WERI-Rb-1 (cell line): Measurements from ENCODE around the gene SMYD2.

Experiments
- DNase-seq: peaks from one replicate; pipeline ENCODE4 v3.0.0-alpha.2; 2020
- H3K27ac ChIP-seq: fragments of 250-450 bp; sonication (Bioruptor Pico); 2 replicates; pipeline ENCODE4 v1.5.1; 2020; ENCODE audit warnings: mild to moderate bottlenecking, moderate library complexity
- H3K27me3 ChIP-seq: fragments of 250-450 bp; sonication (Bioruptor Pico); 2 replicates; pipeline ENCODE4 v1.5.1; 2021; ENCODE audit warnings: mild to moderate bottlenecking, low read depth, moderate library complexity; ENCODE audit not compliant: insufficient read depth, severe bottlenecking
- H3K36me3 ChIP-seq: fragments of 250-450 bp; sonication (Bioruptor Pico); 2 replicates; pipeline ENCODE4 v1.5.1; 2020; ENCODE audit warnings: mild to moderate bottlenecking, moderate library complexity
- H3K4me3 ChIP-seq: 2 replicates; pipeline ENCODE4 v1.5.1; 2011; ENCODE audit warnings: low read depth, mild to moderate bottlenecking, control low read depth, low read length
- H3K9me3 ChIP-seq: fragments of 250-450 bp; sonication (Bioruptor Pico); 2 replicates; pipeline ENCODE4 v1.5.1; 2021; ENCODE audit warnings: mild to moderate bottlenecking, moderate library complexity; ENCODE audit not compliant: severe bottlenecking
- CTCF ChIP-seq: IDR thresholded peaks from 2 replicates; pipeline ENCODE4 v1.5.1; 2011; ENCODE audit warnings: low read depth, mild to moderate bottlenecking, control low read depth, inconsistent platforms, low read length

The SMYD2 gene

DNA sequence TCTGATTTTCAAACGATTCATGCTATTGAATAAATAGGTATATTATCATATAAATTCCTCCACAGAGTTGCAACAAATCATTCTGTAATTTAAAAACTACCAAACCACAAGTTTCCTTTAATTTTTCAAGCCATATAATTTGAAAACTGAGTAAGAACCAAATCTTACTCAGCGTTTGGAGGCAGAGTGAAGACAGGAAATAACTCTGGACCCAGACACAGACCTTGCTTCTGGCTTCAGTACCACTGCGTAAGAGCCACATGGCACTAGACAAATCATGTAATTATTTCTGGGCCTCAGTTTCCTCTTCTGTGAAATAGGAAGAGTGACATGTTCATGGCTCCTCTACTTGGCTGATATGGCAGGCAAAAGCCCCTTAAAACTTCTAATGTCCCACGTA, 82.4 kb downstream of the SMYD2 start:
- DNase-seq, result no peak
- Histone ChIP-seq H3K9me3 (no peaks in the 10 kb centered on the region), H3K27ac (no peak overlapping the region), H3K27me3 (no peaks in the 10 kb centered on the region), H3K36me3 (no peaks in the 10 kb centered on the region), H3K4me3 (no peak overlapping the region)
- no peak for TF ChIP-seq CTCF

- Histone ChIP-seq H3K4me3 (no peak overlapping the region), H3K9me3 (no peaks in the 10 kb centered on the region), H3K27ac (peak overlapping the region; percentile 11), H3K27me3 (no peaks in the 10 kb centered on the region), H3K36me3 (no peaks in the 10 kb centered on the region)
- TF ChIP-seq CTCF, result no peak
- no peak for DNase-seq
Observed at GRCh38 chr1:214364386-214364785, 83.4 kb downstream of the SMYD2 start.

GRCh38 chr1:214364786-214365295, 83.9 kb downstream of the SMYD2 start:
- Histone ChIP-seq H3K27me3 (no peaks in the 10 kb centered on the region), H3K36me3 (no peaks in the 10 kb centered on the region), H3K4me3 (no peak overlapping the region), H3K9me3 (no peaks in the 10 kb centered on the region), H3K27ac (peak overlapping the region; percentile 11)
- TF ChIP-seq CTCF, result no peak
- peak; percentile 61 for DNase-seq

DNA sequence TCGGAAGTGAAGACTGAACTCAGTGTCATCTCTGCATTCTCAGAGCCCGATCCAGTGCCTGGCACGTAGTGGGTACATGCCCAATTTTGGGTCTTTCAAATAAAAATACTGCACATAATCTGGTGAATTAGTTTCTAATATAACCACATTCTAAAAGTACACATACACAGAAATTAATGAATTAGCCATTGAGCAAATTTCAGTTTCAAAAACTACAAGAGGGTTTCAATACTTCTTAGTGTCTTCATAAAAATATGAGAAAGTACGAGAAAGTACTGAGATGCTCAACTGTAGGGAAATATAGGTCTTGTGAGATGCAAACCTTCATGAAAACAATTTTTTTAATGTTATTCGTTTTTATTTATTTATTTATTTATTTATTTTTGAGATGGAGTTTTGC, 86.9 kb downstream of the SMYD2 start:
- Histone ChIP-seq H3K27ac (no peak overlapping the region), H3K27me3 (no peaks in the 10 kb centered on the region), H3K36me3 (no peaks in the 10 kb centered on the region), H3K9me3 (no peaks in the 10 kb centered on the region), H3K4me3 (no peak overlapping the region)
- no peak for DNase-seq
- no peak for TF ChIP-seq CTCF

- TF ChIP-seq CTCF, result no peak
- no peak overlapping the region for H3K4me3 ChIP-seq
- H3K27me3 ChIP-seq, result no peaks in the 10 kb centered on the region
- no peaks in the 10 kb centered on the region for H3K36me3 ChIP-seq
- no peaks in the 10 kb centered on the region for H3K9me3 ChIP-seq
- no peak for DNase-seq
- H3K27ac ChIP-seq, result no peak overlapping the region
Observed at GRCh38 chr1:214369364-214369763, 88.4 kb downstream of the SMYD2 start.

DNA sequence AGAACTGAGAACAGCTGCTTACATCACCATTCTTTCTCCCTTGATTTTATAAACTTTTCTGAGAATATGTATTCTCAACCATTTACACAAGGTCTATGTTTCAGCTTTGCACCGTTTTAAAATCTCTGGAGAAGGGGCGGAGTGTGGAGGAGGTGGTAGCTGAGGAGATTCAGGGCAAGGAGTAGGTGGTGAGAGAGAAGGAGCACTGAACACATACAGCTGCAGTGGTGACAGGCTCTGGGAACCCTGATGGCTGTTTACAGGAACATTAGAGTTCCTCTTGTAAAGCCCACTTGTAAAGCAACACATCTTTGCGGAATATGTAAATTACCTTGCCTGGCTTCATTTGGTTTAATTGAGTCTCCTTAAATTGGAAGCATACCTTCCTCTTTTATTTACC, 89.7 kb downstream of the SMYD2 start:
- DNase-seq, result no peak
- peak overlapping the region; percentile 60 for H3K27ac ChIP-seq
- no peak for TF ChIP-seq CTCF
- no peaks in the 10 kb centered on the region for H3K27me3 ChIP-seq
- no peaks in the 10 kb centered on the region for H3K36me3 ChIP-seq
- H3K9me3 ChIP-seq, result no peaks in the 10 kb centered on the region
- H3K4me3 ChIP-seq, result no peak overlapping the region
